Stomach (tissue), 9 donors: ENCODE results near the gene SYNE3. TPM values are rescaled to one million over a fixed set of nuclear protein-coding genes. Genes with fewer than 3 reads are reported as not detected.

Experiments used
- DNase-seq, 2 donors: peaks; one replicate each; pipeline versions ENCODE4 v3.0.0 to v3.0.0-alpha.2; 2013 to 2019
- H3K27ac ChIP-seq, 5 donors: fragments of 200-600 bp in 4 of 5; sonication (generic) in 4 of 5; one replicate each; pipeline ENCODE4 v1.5.1; 2013 to 2019; ENCODE audit warnings: mild to moderate bottlenecking in 1 of 5, moderate library complexity in 1 of 5
- H3K27me3 ChIP-seq, 3 donors: fragments of 200-600 bp; sonication (generic); one replicate each; pipeline ENCODE4 v1.5.1; 2017 to 2019; ENCODE audit warnings: mixed run types in 1 of 3
- H3K36me3 ChIP-seq, 4 donors: fragments of 200-600 bp; sonication (generic); 1 replicate in 3 of 4; 2 replicates in 1 of 4; pipeline ENCODE4 v1.5.1; 2016 to 2019
- H3K4me1 ChIP-seq, 4 donors: fragments of 200-600 bp; sonication (generic); one replicate each; pipeline ENCODE4 v1.5.1; 2016 to 2019
- H3K4me3 ChIP-seq, 4 donors: fragments of 200-600 bp; sonication (generic) in 3 of 4; one replicate each; pipeline ENCODE4 v1.5.1; 2016 to 2019; ENCODE audit warnings: mild to moderate bottlenecking in 1 of 4
- H3K9me3 ChIP-seq, 4 donors: fragments of 200-600 bp; sonication (generic); one replicate each; pipeline ENCODE4 v1.5.1; 2016 to 2019
- CTCF ChIP-seq, 7 experiments: fragments of 450-650 bp in 4 of 7; fragments of 200-600 bp in 3 of 7; sonication (generic) in 3 of 7; IDR thresholded peaks; one replicate each; pipeline ENCODE4 v1.5.1; 2016 to 2019; ENCODE audit warnings: antibody characterized with exemption in 7 of 7, control low read depth in 2 of 7, mild to moderate bottlenecking in 1 of 7
- EP300 ChIP-seq: sonication (generic); formaldehyde crosslinking; IDR thresholded peaks from one replicate; pipeline ENCODE4 v1.6.1; 2017; ENCODE audit warnings: antibody characterized with exemption
- POLR2A ChIP-seq, 4 donors: fragments of 450-650 bp; IDR thresholded peaks; one replicate each; pipeline ENCODE4 v1.6.1; 2016; ENCODE audit warnings: antibody characterized with exemption in 4 of 4, control low read depth in 2 of 4, mild to moderate bottlenecking in 1 of 4, moderate library complexity in 1 of 4
- POLR2AphosphoS5 ChIP-seq, 3 donors: sonication (generic); formaldehyde crosslinking; IDR thresholded peaks; one replicate each; pipeline ENCODE4 v1.6.1; 2016; ENCODE audit warnings: antibody characterized with exemption in 3 of 3
- WGBS, 5 donors: extraction: QIAGEN DNeasy Blood & Tissue Kit in 3 of 5; methylation state at CpG; one replicate each; pipeline versions ENCODE4 v1.1.5 to v1.1.7; 2013 to 2018; 5-methylcytosine and 5-hydroxymethylcytosine counted together
- intact Hi-C: fragments of 100-400 bp; cut with DNase I; formaldehyde crosslinking; loops from one replicate; pipeline ENCODE4 v1.15.1; 2023; ENCODE audit warnings: low total_unique reads
- polyA plus RNA-seq, 3 donors: library from polyadenylated mRNA; stranded (reverse); fragments of 200-250 nt; gene quantifications; one replicate each; pipeline ENCODE4 v1.2.3, GENCODE V29; 2013
- total RNA-seq, 5 donors: library from RNA; depleted of rRNA; stranded (reverse); fragments of >200 nt; gene quantifications; one replicate each; pipeline versions ENCODE4 v1.1.0 to v1.2.3, GENCODE V29; 2014 to 2016
- donor health status: healthy with polysubstance abuse.
- donor health status: Bipolar disorder and iron deficiency.
- donor health status: healthy.

Gene SYNE3
- total and polyA plus RNA-seq, 8 donors = 0.58 to 85.2 (median 5.9) TPM

GRCh38 chr14:95480109-95480886, 36.2 kb downstream of the SYNE3 start:
- Histone ChIP-seq H3K27me3 (no peaks in the 10 kb centered on the region), H3K36me3 (peaks cover 0 to 8% (median 6%) of the 10 kb centered on the region in 4 donors), H3K4me1 (peaks cover 24 to 57% (median 37%) of the 10 kb centered on the region in 4 donors), H3K4me3 (no peak overlapping the region), H3K27ac (peak overlapping the region; percentile 16 to 85 (median 50)), H3K9me3 (no peaks in the 10 kb centered on the region)
- 47 to 80% (median 67%) methylated on average over 11 of the region's 11 CpGs for WGBS, 5 donors
- intact Hi-C loops = no loop called here
- TF ChIP-seq POLR2A (IDR thresholded peaks at IDR 0.05) (no peak), POLR2AphosphoS5 (IDR thresholded peaks at IDR 0.05) (peak in 1 of 3 donors; percentile 47)
- DNase-seq = peak in 1 of 2 donors; percentile 36

- H3K36me3 ChIP-seq = peaks cover 4 to 16% (median 14%) of the 10 kb centered on the region in 4 donors
- no peak for DNase-seq
- WGBS, 5 donors = 85 to 93% (median 91%) methylated on average over 4 of the region's 4 CpGs
- peak overlapping the region in 4 of 5 donors; percentile 11 to 85 (median 46) for H3K27ac ChIP-seq
- H3K4me3 ChIP-seq = no peak overlapping the region
- intact Hi-C loops = no loop called here
- H3K27me3 ChIP-seq = no peaks in the 10 kb centered on the region
- H3K9me3 ChIP-seq = no peaks in the 10 kb centered on the region
- peaks cover 23 to 51% (median 36%) of the 10 kb centered on the region in 4 donors for H3K4me1 ChIP-seq
- TF ChIP-seq EP300 = no peak
- TF ChIP-seq CTCF (IDR thresholded peaks at IDR 0.05) = no peak
- TF ChIP-seq POLR2AphosphoS5 (IDR thresholded peaks at IDR 0.05) = no peak
These were observed 37.0 kb downstream of the SYNE3 start for GRCh38 chr14:95479494-95479893.

GRCh38 chr14:95478818-95479217, 37.6 kb downstream of the SYNE3 start:
- H3K4me3 ChIP-seq = no peak overlapping the region
- H3K27me3 ChIP-seq = no peaks in the 10 kb centered on the region
- H3K27ac ChIP-seq = no peak overlapping the region
- TF ChIP-seq POLR2A (IDR thresholded peaks at IDR 0.05) = no peak
- no peaks in the 10 kb centered on the region for H3K9me3 ChIP-seq
- peaks cover 17 to 44% (median 30%) of the 10 kb centered on the region in 4 donors for H3K4me1 ChIP-seq
- DNase-seq = no peak
- peaks cover 9 to 22% (median 21%) of the 10 kb centered on the region in 4 donors for H3K36me3 ChIP-seq
- intact Hi-C loops = no loop called here
- WGBS, 5 donors = 90 to 100% (median 98%) methylated on average over 4 of the region's 4 CpGs

GRCh38 chr14:95478309-95478708, 38.1 kb downstream of the SYNE3 start:
- H3K9me3 ChIP-seq = no peaks in the 10 kb centered on the region
- H3K36me3 ChIP-seq = peaks cover 9 to 26% (median 24%) of the 10 kb centered on the region in 4 donors
- H3K27me3 ChIP-seq = no peaks in the 10 kb centered on the region
- no peak overlapping the region for H3K27ac ChIP-seq
- 85 to 94% (median 91%) methylated on average over 6 of the region's 6 CpGs for WGBS, 5 donors
- TF ChIP-seq CTCF (IDR thresholded peaks at IDR 0.05) (no peak), POLR2AphosphoS5 (IDR thresholded peaks at IDR 0.05) (no peak), POLR2A (IDR thresholded peaks at IDR 0.05) (no peak), EP300 (no peak)
- peaks cover 12 to 39% (median 25%) of the 10 kb centered on the region in 4 donors for H3K4me1 ChIP-seq
- no peak for DNase-seq
- H3K4me3 ChIP-seq = no peak overlapping the region
- intact Hi-C loops = no loop called here

- TF ChIP-seq POLR2A (IDR thresholded peaks at IDR 0.05) (no peak), CTCF (IDR thresholded peaks at IDR 0.05) (no peak), POLR2AphosphoS5 (IDR thresholded peaks at IDR 0.05) (no peak), EP300 (no peak)
- no peak overlapping the region for H3K27ac ChIP-seq
- H3K36me3 ChIP-seq = peaks cover 9 to 32% (median 31%) of the 10 kb centered on the region in 4 donors
- DNase-seq = no peak
- H3K4me1 ChIP-seq = peaks cover 12 to 32% (median 18%) of the 10 kb centered on the region in 4 donors
- intact Hi-C loops = no loop called here
- WGBS, 5 donors = 76 to 81% (median 79%) methylated on average over 14 to 17 of the region's 17 CpGs
- H3K4me3 ChIP-seq = no peak overlapping the region
- H3K27me3 ChIP-seq = no peaks in the 10 kb centered on the region
- no peaks in the 10 kb centered on the region for H3K9me3 ChIP-seq
These were observed 38.8 kb downstream of the SYNE3 start for GRCh38 chr14:95477411-95478269.
